ENCODE results near the gene JMJD6. TPM values are rescaled to one million over a fixed set of nuclear protein-coding genes. Genes with fewer than 3 reads are reported as not detected.

Gene JMJD6
- total and polyA plus RNA-seq, 9 of the 15 experiments (the other 6 are each of a cell fraction or from before 2014, with no cell fraction given) = 2.5 to 52.3 (median 36.3) TPM

- TF ChIP-seq HMGN3 (IDR thresholded peaks at IDR 0.05; ENCODE audit: borderline replicate concordance, extremely low read depth, insufficient read length, low read depth, low read length) (peak; percentile 67), ATF3 (IDR thresholded peaks at IDR 0.05) (no peak), ATF3 (CRISPR knock-in tag; conservative IDR thresholded peaks at IDR 0.05) (0 out of 2 replicates have a peak, but pooled peaks have one; percentile 66), PTTG1 (tag; IDR thresholded peaks at IDR 0.05; ENCODE audit: low read depth) (no peak), ELF2 (CRISPR knock-in tag; IDR thresholded peaks at IDR 0.05) (peak; percentile 73; the same call in 1 of the 2 replicates), PRPF4 (IDR thresholded peaks at IDR 0.05; ENCODE audit: insufficient read depth, low read depth, low read length, poor library complexity, severe bottlenecking) (peak; percentile 100), CXXC5 (CRISPR knock-in tag; IDR thresholded peaks at IDR 0.05) (peak; percentile 83), SMARCA5 (IDR thresholded peaks at IDR 0.05) (no peak), ARHGAP35 (IDR thresholded peaks at IDR 0.05; ENCODE audit: partially characterized antibody) (peak; percentile 46), MAZ (CRISPR knock-in tag; conservative IDR thresholded peaks at IDR 0.05 in 1 of 2, IDR thresholded peaks at IDR 0.05 in 1 of 2) (peak in 1 of 2 experiments; percentile 100; a peak in 2 of 4 replicates), ZNF699 (CRISPR knock-in tag; IDR thresholded peaks at IDR 0.05; ENCODE audit: insufficient replicate concordance) (no peak), TFAP4 (CRISPR knock-in tag; IDR thresholded peaks at IDR 0.05; ENCODE audit: borderline replicate concordance) (no peak; the same call in 1 of the 2 replicates), SP1 (CRISPR knock-in tag; IDR thresholded peaks at IDR 0.05) (peak; percentile 97), RFX5 (IDR thresholded peaks at IDR 0.05; ENCODE audit: low read depth, low read length) (no peak)
- TF ChIP-seq, protein P1, sequence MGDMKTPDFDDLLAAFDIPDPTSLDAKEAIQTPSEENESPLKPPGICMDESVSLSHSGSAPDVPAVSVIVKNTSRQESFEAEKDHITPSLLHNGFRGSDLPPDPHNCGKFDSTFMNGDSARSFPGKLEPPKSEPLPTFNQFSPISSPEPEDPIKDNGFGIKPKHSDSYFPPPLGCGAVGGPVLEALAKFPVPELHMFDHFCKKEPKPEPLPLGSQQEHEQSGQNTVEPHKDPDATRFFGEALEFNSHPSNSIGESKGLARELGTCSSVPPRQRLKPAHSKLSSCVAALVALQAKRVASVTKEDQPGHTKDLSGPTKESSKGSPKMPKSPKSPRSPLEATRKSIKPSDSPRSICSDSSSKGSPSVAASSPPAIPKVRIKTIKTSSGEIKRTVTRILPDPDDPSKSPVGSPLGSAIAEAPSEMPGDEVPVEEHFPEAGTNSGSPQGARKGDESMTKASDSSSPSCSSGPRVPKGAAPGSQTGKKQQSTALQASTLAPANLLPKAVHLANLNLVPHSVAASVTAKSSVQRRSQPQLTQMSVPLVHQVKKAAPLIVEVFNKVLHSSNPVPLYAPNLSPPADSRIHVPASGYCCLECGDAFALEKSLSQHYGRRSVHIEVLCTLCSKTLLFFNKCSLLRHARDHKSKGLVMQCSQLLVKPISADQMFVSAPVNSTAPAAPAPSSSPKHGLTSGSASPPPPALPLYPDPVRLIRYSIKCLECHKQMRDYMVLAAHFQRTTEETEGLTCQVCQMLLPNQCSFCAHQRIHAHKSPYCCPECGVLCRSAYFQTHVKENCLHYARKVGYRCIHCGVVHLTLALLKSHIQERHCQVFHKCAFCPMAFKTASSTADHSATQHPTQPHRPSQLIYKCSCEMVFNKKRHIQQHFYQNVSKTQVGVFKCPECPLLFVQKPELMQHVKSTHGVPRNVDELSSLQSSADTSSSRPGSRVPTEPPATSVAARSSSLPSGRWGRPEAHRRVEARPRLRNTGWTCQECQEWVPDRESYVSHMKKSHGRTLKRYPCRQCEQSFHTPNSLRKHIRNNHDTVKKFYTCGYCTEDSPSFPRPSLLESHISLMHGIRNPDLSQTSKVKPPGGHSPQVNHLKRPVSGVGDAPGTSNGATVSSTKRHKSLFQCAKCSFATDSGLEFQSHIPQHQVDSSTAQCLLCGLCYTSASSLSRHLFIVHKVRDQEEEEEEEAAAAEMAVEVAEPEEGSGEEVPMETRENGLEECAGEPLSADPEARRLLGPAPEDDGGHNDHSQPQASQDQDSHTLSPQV (IDR thresholded peaks at IDR 0.05) = no peak
- TF ChIP-seq, protein P2, sequence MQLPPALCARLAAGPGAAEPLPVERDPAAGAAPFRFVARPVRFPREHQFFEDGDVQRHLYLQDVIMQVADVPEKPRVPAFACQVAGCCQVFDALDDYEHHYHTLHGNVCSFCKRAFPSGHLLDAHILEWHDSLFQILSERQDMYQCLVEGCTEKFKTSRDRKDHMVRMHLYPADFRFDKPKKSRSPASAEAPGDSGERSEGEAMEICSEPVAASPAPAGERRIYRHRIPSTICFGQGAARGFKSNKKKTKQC (CRISPR knock-in tag; IDR thresholded peaks at IDR 0.05) = peak; percentile 73
- TF ChIP-seq, protein P3, sequence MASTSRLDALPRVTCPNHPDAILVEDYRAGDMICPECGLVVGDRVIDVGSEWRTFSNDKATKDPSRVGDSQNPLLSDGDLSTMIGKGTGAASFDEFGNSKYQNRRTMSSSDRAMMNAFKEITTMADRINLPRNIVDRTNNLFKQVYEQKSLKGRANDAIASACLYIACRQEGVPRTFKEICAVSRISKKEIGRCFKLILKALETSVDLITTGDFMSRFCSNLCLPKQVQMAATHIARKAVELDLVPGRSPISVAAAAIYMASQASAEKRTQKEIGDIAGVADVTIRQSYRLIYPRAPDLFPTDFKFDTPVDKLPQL (IDR thresholded peaks at IDR 0.05; ENCODE audit: extremely low read depth, insufficient read length) = peak; percentile 91
- TF ChIP-seq, protein P4, sequence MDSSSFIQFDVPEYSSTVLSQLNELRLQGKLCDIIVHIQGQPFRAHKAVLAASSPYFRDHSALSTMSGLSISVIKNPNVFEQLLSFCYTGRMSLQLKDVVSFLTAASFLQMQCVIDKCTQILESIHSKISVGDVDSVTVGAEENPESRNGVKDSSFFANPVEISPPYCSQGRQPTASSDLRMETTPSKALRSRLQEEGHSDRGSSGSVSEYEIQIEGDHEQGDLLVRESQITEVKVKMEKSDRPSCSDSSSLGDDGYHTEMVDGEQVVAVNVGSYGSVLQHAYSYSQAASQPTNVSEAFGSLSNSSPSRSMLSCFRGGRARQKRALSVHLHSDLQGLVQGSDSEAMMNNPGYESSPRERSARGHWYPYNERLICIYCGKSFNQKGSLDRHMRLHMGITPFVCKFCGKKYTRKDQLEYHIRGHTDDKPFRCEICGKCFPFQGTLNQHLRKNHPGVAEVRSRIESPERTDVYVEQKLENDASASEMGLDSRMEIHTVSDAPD (CRISPR knock-in tag; IDR thresholded peaks at IDR 0.05) = no peak
These were observed 10.8 kb upstream of the JMJD6 start, which contains the start of gene SRSF2 (continued) for GRCh38 chr17:76737082-76737675.
